NCI-H2029 treated with DMSO at 0.1 percent for 48 hours (cell line): Measurements from ENCODE around the gene COL24A1.
"Not testable (repeated sequence)": the region's sequence is repeated elsewhere in the genome, so short reads cannot be mapped to it uniquely, and the experiment has no call there.

Experiments
- DNase-seq: peaks from one replicate; lab custom pipeline; 2025; lab: John Stamatoyannopoulos, UW

COL24A1 gene

DNA sequence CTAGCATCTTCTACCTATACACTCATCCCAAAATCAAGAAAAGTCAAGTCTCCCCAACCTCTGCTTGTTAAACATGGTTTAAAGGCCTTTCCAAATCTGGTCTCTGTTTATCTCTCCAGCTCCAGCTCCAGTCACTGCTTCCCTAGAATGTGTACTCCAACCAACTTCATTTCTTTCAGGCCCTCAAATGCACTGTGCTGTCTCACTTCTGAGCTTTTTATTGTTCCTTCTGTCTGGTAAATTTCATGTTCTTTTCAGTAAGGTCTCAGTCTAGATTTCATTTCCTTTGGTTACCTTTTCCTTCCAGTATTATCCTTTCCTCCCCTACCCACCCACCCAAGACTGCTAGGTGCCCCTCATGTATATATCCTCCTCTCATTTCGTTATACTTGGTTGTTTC, 3.7 kb downstream of the COL24A1 start:
- DNase-seq: no peak

- DNase-seq: no peak
Measured at GRCh38 chr1:86151427-86151826, 5.1 kb downstream of the COL24A1 start.

- DNase-seq: no peak
Measured at GRCh38 chr1:86150553-86151055, 6.0 kb downstream of the COL24A1 start.

- DNase-seq: no peak
Measured at GRCh38 chr1:86149591-86149990, 7.0 kb downstream of the COL24A1 start.

GRCh38 chr1:86147755-86148154, 8.8 kb downstream of the COL24A1 start:
- DNase-seq: no peak

GRCh38 chr1:86146566-86146965, 10.0 kb downstream of the COL24A1 start:
- DNase-seq: no peak

DNA sequence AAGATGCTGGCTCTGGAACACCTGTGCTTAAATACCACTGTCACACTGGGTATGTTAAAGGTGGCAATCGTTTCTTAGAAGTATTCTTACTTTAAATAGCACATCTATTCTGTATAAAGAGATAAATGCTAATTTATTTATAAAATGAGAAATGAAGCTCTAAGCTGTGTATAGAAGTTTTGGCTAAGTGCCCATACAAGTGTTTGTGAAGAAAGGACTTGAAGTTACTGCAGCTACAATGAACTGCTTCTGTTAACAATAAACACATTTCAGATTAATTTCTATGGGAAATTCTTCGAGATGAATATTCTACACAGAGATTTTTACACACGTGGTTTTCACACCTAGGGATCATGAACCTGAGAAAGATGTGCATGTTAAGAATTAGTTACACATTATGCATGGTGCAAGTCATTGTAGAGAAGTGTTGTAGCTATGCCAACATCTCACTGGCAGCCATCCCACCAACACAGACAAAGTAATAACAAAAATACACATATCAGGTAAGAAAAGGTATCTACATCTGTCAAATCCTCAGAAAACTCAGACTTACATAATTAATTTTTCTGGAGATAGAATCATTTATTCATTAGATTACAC, 16.2 kb downstream of the COL24A1 start:
- no peak for DNase-seq

GRCh38 chr1:86138746-86139145, 17.8 kb downstream of the COL24A1 start:
- DNase-seq: no peak

- DNase-seq: no peak
Measured at GRCh38 chr1:86137436-86137835, 19.1 kb downstream of the COL24A1 start.

DNA sequence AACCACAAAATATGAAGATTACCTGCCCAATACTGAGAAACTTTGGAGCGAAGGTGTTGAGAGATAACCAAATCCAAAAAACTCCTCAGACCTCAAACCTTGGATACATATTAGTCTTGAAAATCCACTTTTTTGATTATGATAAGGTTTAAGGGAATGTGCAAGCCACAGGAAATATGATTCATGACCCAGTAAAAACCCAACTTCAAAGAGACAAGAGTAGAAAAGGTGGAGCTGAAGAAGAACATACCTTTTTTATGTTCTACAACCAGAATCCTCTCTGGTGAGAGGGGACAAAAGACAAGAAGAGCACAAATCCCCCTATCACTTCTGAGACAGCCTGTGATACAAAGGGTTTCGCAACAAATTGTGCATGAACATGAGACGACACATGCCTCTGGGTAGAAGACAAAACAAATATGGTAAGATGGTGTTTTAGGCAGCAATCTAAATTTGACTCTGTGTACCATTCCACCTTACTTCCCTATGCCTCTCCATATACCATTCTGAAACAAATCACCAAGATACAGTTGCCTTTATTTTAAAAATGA, 37.3 kb downstream of the COL24A1 start:
- DNase-seq: no peak

DNA sequence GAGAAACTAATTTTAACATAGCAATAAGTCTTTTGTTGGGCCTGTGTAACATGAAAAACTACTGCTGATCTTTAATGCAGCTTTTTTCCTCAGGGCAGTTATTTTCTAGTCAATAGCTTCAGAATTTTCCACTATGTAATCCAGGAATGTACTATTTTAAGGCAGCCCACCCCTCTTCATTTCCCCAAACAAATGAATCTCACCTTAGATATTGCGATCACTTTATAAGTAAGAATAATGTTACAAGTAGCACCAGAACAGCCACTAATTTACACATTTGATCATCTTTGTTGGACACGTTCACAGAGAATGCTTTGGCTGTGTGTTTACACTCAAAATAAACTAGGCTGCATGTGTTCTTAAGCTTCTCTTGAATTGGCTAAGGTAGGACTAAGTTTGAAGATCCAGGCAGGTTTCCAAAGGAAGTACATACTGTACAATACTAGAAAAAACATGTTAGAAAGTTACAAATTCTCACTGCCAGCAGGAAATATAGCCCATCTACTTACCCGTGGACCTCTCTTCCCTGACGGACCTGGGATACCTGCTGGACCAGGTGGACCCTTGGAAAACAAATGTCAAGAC, 41.7 kb downstream of the COL24A1 start:
- no peak for DNase-seq

- no peak for DNase-seq
Measured at GRCh38 chr1:86114236-86114635, 42.3 kb downstream of the COL24A1 start.

DNA sequence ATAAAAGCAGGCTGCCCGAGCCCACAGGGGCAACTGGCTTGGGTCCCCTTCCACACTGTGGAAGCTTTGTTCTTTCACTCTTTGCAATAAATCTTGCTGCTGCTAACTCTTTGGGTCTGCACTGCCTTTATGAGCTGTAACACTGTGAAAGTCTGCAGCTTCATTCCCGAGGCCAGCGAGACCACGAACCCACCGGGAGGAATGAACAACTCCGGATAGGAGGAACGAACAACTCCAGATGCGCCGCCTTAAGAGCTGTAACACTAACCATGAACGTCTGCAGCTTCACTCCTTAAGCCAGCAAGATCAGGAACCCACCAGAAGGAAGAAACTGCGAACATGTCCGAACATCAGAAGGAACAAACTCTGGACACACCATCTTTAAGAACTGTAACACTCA, 45.0 kb downstream of the COL24A1 start:
- DNase-seq: not testable (repeated sequence)

- no peak for DNase-seq
Measured at GRCh38 chr1:86110451-86111129, 46.0 kb downstream of the COL24A1 start.

- DNase-seq: no peak
Measured at GRCh38 chr1:86105533-86105866, 51.1 kb downstream of the COL24A1 start.

DNA sequence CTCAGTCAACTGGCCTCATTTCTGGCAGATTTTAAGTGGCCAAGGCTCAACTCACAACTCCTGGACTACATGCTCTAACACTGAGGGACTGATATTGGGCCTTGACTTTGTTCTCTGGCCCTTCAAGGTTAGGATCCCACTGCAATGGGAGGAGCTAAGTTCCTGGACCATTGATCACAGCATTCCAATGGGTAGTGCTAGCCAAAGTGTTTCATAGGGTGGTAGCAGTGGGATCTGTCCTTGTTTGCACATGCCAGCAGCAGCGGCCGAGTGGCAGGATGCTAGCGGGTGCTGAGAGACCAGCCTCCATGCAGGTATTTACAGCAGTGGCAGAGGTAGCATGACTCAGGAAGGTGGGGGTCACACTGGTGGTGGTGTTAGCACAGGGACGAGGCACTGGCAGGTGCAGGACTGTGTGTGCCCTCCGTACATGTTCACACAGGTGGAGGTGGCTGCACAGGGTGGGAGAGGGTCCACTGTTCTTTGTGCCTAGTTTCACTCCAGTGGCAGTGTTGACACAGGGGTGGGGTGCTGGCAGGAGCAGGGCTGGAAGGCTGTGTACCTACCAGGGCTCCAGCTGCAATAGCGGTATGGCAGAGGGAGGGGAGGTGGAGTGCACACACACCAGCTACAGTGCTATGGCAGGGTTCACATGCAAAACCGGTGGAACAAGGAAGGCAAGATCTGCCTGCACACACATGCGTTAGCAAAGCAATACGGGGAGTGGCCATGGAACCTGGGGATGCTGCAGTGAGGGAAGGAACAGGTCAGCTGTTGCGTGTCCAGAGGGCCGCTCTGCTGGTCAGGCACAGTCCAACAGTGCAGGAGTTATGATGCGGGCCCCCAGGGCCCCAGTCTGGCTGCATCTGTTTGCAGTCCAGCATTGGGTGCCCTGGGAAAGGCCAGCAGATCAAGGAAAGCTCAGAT, 51.7 kb downstream of the COL24A1 start:
- no peak for DNase-seq

DNA sequence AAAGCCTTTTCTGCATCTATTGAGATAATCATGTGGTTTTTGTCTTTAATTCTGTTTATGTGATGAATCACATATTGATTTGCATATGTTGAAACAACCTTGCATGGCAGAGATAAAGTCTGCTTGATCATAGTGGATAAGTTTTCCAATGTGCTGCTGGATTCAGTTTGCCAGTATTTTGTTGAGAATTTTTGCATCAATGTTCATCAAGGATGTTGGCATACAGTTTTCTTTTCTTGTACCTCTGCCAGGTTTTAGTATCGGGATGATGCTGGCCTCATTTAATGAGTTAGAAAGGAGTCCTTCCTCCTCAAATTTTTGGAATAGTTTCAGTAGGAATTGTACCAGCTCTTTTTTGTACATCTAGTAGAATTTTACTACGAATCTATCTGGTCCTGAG, 55.0 kb downstream of the COL24A1 start:
- DNase-seq: no peak

GRCh38 chr1:86100401-86100800, 56.2 kb downstream of the COL24A1 start:
- no peak for DNase-seq

DNA sequence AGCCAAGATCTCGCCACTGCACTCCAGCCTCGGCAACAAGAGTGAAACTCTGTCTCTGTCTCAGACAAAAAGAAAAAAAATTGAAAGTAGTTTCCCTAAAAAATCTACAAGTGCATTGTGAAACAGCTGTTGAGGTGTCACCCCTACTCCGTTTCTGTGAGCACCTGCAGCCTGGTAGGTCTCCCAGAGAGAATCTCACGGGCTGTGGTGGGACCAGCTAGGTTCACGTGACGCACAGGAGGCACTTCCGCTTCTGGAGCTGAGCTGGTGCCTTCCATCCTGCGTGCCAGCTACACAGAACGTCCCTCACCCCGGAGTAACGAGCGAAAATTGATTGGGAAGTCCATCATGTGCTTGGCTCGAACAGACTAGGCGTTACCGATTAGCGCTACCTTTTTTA, 66.8 kb downstream of the COL24A1 start:
- no peak for DNase-seq

- DNase-seq: no peak
Measured at GRCh38 chr1:86085741-86086409, 70.7 kb downstream of the COL24A1 start.

DNA sequence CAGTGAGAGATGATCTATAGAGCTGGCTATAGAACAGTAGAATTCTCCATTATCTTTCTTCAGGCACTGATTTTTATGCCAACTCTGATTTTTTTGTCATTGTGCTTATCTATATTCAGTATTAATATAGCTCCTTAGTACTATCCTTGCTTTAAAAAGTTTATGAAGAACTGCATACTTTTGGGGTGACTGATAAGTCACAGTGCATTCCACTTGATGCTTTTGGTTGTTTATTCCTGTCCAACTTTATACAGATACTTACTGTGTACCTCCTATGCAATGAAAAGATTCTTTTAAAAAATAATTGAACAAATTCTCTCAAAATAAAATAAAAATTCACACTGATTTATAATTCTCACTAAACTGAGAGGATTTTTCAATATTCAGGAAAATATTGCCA, 71.6 kb downstream of the COL24A1 start:
- no peak for DNase-seq

DNA sequence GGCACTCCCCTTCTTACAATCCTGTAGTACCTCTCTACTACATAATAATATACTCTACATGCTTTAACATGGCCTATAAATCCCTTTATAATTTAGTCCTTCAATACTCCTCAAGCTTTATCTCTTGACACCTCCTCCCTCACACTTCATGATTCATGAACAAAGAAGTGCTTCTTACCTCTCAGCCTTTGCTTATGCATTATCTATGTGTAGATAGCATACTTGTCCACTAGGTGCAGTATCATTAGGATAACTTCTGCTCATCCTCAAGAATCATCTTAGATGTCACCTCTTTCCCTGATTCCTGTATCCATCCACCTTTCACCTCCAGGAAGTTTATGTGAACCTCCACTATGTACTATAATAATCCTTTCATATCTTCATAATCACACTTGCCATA, 74.4 kb downstream of the COL24A1 start:
- DNase-seq: no peak
